ENCODE results near the gene EIF1AD.
"Not testable (repeated sequence)": the region's sequence is repeated elsewhere in the genome, so short reads cannot be mapped to it uniquely, and the experiment has no call there.

The EIF1AD gene, protein sequence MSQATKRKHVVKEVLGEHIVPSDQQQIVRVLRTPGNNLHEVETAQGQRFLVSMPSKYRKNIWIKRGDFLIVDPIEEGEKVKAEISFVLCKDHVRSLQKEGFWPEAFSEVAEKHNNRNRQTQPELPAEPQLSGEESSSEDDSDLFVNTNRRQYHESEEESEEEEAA

DNA sequence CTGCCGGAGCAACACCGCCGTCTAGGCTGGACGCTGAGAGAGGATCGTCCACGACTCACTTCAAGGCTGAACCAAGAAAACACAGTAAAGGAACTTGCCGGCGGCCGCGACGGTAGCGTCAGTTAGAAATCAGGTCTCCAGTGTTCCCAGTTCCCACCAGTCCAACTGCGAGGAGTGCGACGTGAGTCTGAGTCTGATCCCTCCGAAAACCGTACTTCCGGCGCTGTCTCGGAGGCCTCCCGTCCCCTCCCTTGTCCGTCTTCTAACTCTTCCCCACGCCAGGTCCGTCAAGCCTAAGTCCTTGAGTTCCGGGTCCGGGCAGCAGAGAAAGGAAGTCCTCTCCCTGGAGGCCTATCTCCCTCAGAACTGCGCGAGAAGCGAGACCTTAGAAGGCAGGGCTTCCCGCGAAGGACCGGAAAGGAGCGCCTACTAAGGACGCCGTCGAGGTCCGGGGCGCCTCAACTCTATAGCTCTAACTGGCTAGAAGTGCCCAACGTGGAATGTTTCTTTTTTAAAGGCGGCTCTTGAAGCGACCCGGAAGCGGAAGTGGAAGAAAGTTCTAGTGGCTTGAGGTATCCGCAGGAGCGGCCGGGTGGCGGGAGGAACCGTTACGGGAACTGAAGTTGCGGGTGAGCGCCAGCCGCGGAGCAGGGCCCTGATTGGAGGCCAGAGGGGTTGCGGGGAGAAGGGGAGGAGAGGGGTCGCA, at the start of gene EIF1AD, which contains the start of gene BANF1:
TSS of gene EIF1AD (minus strand) at position 216 of the 706 bp plus-strand sequence. CDS start 1,768 bp downstream, outside the sequence.
TSS of gene BANF1 (plus strand) at position 562 of the 706 bp plus-strand sequence. CDS start 748 bp downstream, outside the sequence.
- peak; percentile 96 for DNase-seq

DNA sequence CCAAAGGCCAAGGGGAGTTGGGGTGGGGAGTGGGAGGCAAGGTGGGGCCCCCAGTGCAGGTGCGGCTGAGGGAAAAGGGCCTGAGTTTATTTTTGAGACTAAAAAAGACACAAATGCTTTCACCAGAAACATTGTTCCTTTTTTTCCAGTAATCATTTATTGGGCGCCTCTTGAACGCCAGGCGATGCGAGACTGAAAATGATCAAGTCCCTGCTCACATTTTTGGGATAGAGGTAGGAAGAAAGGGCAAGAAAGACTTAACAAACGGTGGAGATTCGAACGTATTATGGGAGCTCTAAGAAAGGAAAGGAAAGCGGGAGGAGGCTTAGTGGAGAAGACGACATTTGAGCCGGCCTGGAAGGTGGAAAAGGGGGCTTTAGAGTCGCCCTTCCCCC, 49.4 kb upstream of the EIF1AD start:
- DNase-seq = no peak

DNA sequence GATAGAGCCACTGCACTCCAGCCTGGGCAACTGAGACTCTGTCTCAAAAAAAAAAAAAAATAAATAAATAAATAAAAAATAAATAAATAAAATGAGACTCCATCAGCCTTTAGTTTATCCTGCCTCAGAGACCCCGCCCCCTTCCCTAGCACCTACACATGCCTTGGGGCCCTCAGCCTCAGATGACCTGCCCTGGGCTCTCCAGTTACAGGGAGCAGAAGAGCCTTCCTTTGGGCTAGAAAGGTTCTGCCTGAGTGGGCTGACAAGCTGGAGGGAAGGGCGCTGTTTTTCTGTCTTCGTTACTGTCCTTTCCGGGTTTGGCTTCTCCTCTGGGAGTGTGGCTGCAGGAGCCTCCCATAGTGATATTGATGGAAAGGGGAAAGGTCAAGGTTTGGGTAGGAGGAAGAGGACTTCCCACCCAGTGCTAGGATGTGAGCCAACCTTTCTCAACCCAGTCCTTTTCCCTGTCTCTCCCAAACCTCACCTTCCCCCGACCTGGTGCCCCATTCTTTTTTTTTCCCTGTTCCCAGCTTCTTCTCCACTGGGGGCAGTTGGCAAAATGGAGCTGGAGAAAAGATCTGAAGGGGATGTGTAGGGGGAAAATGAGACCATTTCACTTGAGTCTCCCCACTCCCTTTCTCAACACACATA, 48.7 kb upstream of the EIF1AD start:
- DNase-seq = no peak

DNA sequence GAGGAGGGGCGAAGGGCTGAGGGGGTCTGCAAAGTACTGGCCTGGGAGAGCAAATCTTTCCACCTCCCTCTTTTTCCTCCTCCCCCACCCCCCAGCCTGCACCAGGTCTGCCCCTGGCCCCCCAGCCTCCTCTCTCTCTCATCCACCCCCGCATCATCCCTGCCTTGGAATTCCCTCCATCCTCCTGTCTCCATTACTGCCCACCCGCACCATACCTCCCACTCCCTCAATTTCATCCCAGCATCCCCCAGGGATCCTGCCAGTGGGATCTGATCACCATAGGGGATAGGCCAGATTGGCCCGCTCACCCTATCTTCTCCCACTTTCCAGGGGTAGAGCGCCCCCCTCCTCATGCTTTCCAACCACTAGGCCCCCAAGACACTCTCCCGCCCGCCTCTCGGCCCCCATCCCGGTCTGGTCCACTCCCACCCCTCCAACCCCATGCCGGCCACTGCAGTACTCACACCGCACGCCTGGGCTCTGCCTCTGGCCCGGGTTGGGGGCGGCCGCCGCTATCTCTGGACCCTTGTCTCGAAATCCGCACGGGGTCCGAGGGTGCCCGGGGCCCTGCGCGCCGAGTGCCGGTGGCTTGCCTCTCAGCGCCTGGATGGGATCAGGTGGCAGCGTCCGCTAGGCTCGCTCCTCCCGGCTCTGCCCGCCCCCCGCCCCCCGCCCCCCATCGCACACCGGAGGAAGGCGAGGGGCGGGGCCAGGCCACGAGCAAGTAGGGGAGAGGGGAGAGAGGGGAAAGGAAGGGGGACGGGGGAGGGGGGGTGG, 46.8 kb upstream of the EIF1AD start, which contains the start of gene GAL3ST3:
TSS of gene GAL3ST3 (minus strand) at position 615 of the 777 bp plus-strand sequence. CDS start 3,746 bp downstream, outside the sequence.
- DNase-seq = no peak

DNA sequence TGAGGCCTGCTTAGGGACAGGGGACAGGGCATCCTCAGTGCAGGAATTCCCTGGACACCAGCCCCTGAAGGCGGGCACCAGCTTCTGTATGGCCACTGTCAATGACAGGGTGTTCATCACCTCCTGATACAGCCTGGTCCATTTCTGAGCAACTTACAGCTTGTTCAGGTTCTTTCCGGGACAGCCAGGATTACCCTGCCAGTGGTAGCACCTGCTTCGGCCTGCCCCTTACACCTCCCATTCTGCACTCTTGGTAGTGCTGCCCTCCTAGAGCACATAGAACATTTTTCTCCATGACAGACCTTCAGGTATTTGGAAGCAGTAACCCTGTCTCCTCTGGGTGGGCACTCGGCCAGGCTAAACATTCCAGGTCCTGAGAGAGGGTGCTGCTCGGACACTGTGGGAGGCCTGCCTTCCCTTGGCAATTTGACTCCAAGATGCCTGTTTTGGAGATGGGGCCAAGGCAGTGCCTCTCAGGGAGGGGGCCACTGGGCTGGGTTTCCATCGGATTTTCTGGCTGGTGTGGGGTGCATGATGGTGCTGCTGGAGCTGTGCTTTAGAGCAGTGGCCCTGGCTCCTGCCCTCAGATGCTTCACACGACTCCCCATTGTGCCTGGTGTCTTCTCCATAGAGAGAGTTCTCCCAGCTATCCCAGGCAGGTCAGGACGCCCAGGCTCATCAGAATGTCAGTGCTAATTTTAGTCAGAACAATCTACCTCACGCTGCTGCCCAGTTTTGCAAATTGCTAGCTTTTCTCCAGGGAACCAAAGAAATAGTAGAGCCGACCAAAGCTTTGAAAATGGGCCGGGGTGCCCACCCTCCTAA, 45.8 kb upstream of the EIF1AD start:
- no peak for DNase-seq

DNA sequence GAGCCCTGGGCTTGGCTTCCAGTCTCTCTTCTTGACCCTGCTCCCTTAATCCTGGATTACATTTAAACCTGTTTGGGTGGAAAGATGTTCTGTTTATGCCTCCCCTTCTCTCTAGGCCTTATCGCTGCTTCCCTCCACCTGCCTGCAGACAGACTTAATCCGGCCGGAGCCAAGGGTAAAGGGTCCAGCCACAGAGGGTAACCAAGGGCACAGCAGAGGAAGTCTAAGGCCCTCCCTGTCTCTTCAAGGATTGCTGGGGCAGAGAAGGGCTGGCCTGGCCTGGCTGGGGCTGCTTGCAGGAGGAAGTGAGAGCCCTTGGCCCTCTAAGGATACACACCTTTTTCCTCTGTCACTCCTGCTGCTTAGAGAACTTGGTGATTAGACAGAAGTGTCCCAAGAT, 44.9 kb upstream of the EIF1AD start:
- no peak for DNase-seq

DNA sequence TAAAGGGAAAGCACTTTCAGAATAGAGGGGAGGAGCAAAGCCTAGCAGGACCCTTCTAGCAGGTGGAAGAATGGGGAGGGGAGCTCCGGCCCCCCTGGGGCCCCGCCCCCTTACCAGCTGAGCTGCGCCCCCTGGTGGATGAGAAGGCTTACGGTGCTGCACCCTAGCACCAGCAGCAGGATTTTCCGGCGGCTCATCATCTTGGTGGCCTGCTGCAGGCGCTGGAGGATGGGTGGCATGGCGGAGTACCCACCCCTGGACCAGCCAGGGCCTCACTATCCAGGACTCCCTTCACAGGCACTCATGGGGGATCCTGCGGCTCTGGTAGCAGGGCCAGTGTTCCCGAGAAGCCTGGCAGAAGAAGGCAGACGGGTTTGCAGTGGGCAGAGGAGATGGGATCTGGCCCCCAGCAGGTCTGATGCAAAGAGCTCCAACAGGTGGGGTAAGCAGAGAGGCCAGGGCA, 43.3 kb upstream of the EIF1AD start:
- peak; percentile 77 for DNase-seq

DNA sequence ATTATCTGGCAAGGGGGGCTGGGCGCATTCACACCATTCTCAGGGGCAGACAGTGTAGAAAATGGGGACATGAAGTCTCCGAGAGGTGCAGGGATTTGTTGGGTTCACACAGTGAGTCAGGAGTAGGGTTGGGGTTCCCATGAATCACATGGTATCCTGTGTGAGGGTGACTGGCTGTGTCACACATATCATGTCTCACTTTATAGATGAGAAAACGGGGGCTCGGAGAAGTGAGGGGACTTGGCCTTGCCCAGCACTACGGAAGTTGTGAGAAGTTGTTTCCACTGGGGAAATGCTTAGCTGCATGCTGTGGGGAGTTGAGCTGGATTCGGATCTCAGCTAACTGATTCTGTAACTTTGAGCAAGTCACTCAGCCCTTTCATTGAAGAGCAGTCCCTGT, 42.8 kb upstream of the EIF1AD start:
- no peak for DNase-seq

DNA sequence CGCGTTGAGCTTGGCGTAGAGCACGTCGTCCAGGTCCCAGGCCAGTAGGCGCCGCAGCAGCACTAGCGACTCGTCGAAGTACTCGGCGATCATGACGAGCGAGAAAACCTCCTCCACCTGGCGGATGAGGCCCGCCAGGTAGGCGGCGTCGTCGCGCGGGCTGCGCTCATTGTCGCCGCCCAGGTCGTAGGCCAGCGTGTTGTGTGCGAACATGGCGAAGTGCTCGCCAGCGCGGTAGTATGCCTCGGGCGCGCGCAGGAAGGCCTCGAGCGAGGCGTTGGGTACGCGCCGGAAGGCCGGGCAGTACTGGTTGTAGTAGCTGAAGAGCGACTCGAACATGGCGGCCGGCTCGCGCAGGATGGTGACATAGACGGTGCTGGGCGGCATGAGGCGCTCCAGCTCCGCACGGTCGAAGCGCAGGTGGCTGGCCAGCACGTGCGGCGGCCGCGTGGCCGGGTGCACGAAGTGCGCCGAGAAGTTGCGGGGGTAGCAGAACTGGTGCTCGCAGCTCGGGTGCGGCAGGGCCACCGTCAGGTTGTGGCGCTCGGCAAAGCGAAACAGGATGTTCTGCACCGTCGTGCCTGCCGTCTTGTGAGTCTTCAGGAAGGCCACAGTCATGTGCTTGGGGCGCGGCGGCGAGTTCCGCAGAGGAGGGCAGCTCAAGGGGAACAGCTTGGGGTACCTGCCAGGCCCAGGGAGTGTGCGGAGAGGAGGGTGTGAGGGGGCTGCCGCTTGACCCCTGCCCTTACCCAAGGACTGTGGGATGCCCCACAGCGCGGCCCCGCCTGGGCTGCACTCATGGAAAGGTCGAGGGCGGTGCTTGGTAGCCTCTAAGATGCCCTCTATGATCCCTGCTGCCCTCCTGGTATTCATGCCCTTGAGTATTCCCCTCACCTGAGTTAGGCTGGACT, 41.3 kb upstream of the EIF1AD start:
- DNase-seq = no peak

DNA sequence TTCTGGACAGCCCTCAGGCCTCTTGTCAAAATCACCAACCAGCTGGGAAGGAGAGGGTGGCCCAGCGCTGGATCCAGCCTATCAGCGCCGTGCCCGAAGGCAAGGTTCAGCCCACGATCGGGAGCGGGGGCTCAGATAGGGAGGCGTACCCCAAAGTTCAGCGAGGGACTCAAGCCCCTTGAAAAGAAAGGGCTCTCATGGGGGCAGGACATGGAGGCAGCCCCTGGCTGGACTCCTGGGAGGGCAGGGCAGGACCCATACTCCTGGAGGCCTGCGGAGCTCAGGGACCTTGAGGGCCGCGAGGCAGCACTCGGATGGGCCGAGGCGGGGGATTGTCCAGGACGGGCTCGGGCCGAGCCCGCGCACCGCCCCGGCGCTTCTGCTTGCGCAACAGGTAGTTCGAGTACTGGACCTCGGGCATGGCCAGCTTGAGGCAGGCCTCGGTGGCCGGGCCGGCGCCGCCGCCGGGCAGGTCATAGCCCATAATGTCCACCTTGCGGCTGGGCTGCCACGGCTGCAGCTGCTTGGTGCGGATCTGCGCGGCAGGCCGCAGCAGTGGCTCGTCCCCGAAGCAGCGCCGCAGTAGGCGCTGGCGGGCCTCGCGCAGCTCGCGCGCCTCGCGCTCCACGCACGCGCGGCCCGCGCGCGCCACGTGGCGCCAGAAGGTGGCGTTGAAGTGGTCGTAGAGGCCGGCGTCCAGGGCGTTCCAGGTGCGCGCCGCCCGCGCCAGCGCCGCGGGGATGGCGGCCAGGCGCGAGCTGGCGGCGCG, 40.5 kb upstream of the EIF1AD start:
- no peak for DNase-seq

DNA sequence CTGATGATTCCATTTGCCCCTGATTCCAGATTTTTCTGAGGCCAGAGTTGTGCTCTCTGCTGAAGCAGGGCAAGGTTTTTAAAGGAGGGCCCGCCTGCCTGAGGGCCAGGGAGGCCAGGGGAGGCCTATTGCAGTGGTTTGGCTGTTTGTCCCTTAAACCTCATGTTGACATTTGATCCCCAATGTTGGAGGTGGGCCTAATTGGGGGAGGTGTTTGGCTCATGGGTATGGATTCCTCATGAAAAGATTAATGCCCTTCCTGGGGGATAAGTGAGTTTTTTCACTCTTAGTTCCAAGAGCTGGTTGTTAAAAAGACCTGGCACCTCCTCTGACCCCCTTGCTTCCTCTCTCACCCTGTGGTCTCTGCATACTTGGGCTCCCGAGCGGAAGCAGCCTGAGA, 37.8 kb upstream of the EIF1AD start:
- DNase-seq = no peak

DNA sequence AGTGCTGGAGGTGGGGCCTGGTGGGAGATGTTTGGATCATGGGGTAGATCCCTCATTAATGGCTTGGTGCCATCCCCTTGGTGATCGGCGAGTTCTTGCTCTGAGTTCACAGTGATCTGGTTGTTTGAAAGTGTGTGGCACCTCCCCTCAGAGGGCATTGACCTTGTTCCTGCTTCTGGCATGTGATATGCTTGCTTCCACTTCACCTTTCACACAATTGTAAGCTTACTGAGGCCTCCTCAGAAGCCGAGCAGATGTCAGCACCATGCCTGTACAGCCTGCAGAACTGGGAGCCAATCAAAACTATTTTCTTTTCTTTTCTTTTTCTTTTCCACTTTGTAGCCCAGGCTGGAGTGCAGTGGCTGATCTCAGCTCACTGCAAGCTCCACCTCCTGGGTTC, 35.4 kb upstream of the EIF1AD start:
- DNase-seq = no peak

DNA sequence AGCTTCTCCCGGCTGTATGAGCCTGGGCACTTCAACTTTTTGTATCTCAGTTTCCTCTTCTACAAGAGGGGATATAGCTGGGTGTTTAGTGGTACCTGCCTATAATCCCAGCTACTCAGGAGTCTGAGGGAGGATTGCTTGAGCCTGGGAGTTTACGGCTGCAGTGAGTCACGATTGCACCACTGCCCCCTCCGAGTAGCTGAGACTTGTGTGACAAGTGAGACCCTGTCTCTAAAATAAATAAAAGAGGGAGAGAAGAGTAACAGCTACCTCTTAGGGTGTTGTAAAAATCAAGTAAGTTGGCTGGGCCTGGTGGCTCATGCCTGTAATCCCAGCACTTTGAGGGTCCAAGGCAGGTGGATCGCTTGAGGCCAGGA, 34.4 kb upstream of the EIF1AD start:
- DNase-seq = no peak

DNA sequence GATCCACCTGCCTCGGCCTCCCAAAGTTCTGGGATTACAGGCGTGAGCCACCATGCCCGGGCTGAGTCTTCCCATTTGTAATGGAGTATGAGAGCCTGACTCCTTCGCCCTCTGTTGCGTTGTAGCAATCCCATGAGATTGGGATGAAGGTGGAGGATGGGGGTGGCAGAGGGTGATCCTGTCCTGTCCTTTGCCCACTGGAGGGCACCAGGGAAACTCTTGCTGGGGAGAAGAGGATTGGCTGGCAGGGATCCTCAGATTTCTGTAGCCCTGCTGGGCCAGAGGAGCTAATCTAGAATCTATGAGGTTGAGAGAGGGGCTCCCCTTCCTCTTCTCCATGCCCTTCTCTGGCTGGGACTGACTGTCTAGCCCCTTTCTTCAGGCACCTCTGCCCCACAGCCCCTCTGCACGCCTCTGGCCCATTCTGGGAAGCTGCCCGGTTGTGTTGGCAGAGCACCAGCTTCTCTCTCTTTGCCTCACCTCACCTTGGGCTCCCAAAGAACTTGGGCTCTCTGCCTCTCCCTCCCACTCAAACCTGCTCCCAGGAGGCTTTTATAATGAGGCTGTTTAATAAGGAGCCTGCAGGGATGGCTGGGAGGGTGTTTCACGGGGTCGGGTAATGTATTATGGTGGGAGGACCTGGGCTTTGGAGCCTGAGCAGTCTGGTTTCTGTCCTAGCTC, 33.8 kb upstream of the EIF1AD start:
- no peak for DNase-seq

DNA sequence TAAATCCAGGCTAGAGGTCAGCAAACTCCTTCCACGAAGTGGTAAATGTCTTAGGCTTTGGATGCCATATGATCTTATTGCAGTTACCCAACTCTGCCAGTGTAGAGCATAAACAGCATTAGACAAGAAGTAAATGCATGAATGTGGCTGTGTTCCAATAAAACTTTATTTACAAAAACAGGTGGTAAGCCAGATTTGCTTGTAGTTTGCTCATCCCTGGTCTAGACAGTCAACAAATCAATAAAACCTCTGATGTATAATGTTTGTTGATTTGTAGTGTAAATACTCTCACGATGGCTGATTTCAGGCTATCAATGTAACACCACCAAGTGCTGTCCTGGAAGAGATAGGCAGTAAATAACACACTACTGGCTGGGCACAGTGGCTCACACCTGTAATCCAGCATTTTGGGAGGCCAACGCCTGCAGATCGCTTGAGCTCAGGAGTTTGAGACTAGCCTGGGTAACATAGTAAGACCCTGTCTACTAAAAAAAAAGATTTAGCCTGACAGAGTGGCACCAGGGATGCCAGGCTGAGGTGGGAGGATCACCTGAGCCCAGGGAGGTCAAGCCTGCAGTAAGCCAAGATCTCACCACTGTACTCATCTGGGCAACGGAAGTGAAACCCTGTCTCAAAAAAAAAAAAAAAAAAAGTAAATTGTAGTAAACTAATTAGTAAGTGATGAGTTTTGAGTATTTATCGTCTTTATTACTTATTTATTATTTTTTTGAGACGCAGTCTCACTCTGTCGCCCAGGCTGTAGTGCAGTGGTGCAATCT, 31.2 kb upstream of the EIF1AD start:
- DNase-seq = no peak

DNA sequence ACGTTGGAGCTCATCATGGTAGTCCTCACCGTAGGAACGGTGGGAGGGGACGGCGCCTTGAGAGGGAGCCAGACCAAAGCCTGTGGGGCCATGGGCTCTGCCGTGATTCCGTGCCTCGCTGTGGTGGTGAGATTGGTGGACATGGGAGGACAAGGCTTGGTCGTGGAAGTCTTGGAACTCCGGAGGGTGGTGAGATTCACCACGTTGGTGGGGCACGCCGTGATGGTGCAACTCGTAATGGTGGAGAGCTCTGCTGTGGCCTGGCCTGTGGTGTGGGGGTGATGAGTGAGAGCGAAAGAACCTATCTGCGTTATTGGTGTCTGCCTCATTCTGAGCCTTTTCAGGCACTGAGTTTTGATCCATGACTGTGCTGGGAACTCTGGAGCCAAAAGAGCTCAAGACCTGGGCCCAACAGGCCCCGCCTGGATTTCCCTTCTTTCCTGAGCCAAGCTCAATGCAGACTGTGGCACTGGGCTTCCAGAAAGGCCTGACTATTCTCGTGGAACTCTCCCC, 24.1 kb upstream of the EIF1AD start, which contains the start of gene CATSPER1:
TSS of gene CATSPER1 (minus strand) at position 463 of the 513 bp plus-strand sequence. CDS start at position 363, 100 bp downstream.
- no peak for DNase-seq

DNA sequence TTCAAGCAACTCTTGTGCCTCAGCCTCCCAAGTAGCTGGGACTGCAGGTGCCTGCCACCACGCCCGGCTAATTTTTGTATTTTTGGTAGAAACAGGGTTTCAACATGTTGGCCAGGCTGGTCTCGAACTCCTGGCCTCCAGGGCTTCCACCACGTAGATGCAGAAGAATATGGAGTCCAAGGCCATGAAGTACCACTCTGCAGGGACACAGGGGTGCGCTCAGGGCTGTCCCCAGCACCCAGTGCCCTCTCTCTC, 21.2 kb upstream of the EIF1AD start:
- not testable (repeated sequence) for DNase-seq

DNA sequence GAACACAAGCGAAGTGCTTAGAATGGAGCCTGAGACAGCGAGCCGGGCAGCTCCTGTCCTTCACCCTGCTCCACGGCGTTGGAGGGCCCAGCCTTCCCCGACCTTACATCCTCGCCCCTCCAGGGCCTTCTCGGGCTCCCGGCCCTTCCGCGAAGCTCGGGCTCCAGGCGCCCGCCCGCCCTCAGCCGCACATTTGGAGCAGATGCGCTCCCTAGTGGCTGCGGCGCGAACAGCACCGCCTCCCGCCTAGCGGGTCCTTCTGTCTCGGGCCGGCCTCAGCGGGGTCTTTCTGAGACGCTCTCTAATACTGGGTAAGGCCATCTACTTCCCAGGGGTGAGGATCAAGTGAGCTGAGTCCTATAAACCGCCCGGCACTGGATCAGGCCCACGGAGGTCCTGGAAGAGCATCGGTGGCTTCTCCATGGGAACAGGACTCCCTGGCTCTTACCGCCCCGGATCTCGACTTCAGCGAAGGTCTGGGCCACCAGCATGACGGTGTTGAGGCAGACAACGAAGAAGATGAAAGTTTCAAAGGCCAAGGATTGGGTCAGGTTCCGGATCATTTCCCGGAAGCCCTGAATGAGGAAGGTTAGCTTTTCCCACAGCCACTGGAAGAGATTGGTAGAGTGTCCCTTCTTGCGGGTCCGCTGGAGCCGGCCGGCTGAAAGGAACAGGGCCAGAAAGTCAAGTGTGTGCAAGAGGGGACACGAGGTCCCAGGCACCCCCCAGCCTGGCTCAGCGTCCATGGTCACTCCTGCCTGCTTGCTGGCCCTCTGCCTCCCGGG, 20.6 kb upstream of the EIF1AD start:
- DNase-seq = peak; percentile 66
